Esophagus (tissue), 2 donors: ENCODE measurements around the gene SYT10. TPM values are rescaled to one million over a fixed set of nuclear protein-coding genes. Genes with fewer than 3 reads are reported as not detected.
"Not testable (repeated sequence)": the region's sequence is repeated elsewhere in the genome, so short reads cannot be mapped to it uniquely, and the experiment has no call there.

Source experiments
- H3K27ac ChIP-seq, 2 donors: one replicate each; pipeline ENCODE4 v1.5.1; 2013; ENCODE audit warnings: low read depth in 2 of 2, mild to moderate bottlenecking in 2 of 2, inconsistent platforms in 1 of 2, low read length in 1 of 2, moderate library complexity in 1 of 2
- H3K27me3 ChIP-seq, 2 donors: one replicate each; pipeline ENCODE4 v1.6.1; 2013; ENCODE audit warnings: low read length in 2 of 2, control low read depth in 1 of 2, mild to moderate bottlenecking in 1 of 2; ENCODE audit not compliant: insufficient read depth in 2 of 2, control insufficient read depth in 1 of 2
- H3K36me3 ChIP-seq, 2 donors: one replicate each; pipeline ENCODE4 v1.6.1; 2013; ENCODE audit warnings: low read length in 1 of 2; ENCODE audit not compliant: control insufficient read depth in 2 of 2, insufficient read depth in 2 of 2
- H3K4me1 ChIP-seq, 2 donors: one replicate each; pipeline ENCODE4 v1.6.1; 2013; ENCODE audit warnings: low read length in 1 of 2; ENCODE audit not compliant: control insufficient read depth in 2 of 2, insufficient read depth in 2 of 2
- H3K4me3 ChIP-seq, 2 donors: one replicate each; pipeline ENCODE4 v1.5.1; 2013; ENCODE audit warnings: low read length in 2 of 2, mild to moderate bottlenecking in 2 of 2, low read depth in 1 of 2, moderate library complexity in 1 of 2
- H3K9me3 ChIP-seq, 2 donors: one replicate each; pipeline ENCODE4 v1.6.1; 2013; ENCODE audit warnings: mild to moderate bottlenecking in 2 of 2, low read depth in 1 of 2, low read length in 1 of 2, moderate library complexity in 1 of 2; ENCODE audit not compliant: control insufficient read depth in 2 of 2, insufficient read depth in 1 of 2
- WGBS, 2 donors: extraction: QIAGEN DNeasy Blood & Tissue Kit; methylation state at CpG; one replicate each; pipeline ENCODE4 v1.1.7; 2013; 5-methylcytosine and 5-hydroxymethylcytosine counted together
- polyA plus RNA-seq, 2 donors: library from polyadenylated mRNA; stranded (reverse); fragments of 200-250 nt; gene quantifications; one replicate each; pipeline ENCODE4 v1.2.3, GENCODE V29; 2013
- donor health status: healthy with polysubstance abuse.
- donor health status: Bipolar disorder and iron deficiency.

The SYT10 gene
- polyA plus RNA-seq, 2 donors = 0.01 TPM; not detected in 1

DNA sequence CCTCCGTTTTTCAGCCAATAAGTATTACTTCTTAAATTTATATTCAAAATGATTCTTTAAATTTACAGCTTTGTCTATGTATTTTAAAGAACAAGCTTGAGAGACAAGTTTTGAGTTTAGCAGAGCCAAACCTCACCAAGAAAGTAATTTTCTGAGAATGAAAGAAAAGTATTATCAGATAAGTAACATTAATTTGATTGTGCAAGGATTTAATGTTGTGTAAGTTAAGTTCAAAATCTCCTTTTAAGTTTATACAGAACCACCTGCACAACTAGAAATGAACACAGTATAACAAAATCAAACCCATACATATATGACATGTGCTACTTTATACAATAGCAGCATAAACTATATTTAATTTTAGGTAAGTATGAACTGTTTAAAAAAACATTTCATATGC lies 63.5 kb downstream of the SYT10 start:
- H3K9me3 ChIP-seq = no peaks in the 10 kb centered on the region
- no peak overlapping the region for H3K4me3 ChIP-seq
- H3K27ac ChIP-seq = no peak overlapping the region
- H3K36me3 ChIP-seq = no peaks in the 10 kb centered on the region
- H3K27me3 ChIP-seq = no peaks in the 10 kb centered on the region
- 78 to 79% methylated on average over 1 of the region's 1 CpG for WGBS, 2 donors
- no peaks in the 10 kb centered on the region for H3K4me1 ChIP-seq

DNA sequence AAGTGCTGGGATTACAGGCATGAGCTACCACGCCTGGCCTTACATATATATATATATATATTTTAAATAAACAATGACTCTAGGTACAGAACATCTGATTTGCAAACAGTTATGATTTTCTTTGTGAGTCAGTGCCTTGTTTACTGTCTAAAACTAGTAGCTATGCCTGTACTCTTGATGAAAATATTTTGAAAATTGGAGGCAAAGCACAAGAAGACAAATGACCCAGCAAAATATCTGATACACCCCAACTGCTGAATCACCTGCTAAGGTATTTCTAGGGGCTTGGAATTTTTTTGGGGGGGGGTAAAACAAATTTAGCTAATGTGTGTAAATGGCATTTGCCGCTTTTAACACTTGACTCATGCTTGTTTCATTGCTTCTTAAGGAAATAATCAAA lies 69.3 kb downstream of the SYT10 start:
- Histone ChIP-seq H3K27ac (no peak overlapping the region), H3K4me3 (no peak overlapping the region), H3K27me3 (no peaks in the 10 kb centered on the region), H3K9me3 (no peaks in the 10 kb centered on the region), H3K4me1 (no peaks in the 10 kb centered on the region), H3K36me3 (no peaks in the 10 kb centered on the region)
- WGBS, 2 donors = 63 to 74% methylated on average over 2 of the region's 2 CpGs

DNA sequence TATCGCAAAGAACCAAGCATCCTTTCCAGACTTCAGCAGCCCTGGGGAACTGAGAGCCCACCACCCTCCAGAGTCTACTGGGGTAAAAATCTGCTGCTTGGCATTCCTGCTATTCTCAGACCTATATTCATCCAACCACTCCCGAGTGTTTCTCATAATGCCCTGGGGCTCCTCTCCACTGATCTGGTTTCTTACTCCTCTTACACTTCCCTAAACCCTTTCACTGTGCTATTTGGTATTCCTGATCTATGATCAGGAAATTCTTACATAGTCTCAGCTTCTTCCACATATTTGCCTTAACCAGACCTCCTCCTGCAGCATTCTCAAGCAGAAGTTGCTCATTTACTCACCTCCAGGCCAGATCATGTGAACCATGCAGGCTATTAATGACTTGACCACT lies 82.4 kb downstream of the SYT10 start:
- Histone ChIP-seq H3K9me3 (no peaks in the 10 kb centered on the region), H3K27me3 (no peaks in the 10 kb centered on the region), H3K4me3 (no peak overlapping the region), H3K27ac (no peak overlapping the region), H3K4me1 (no peaks in the 10 kb centered on the region), H3K36me3 (no peaks in the 10 kb centered on the region)
- WGBS, 2 donors = 69 to 76% methylated on average over 2 of the region's 2 CpGs

DNA sequence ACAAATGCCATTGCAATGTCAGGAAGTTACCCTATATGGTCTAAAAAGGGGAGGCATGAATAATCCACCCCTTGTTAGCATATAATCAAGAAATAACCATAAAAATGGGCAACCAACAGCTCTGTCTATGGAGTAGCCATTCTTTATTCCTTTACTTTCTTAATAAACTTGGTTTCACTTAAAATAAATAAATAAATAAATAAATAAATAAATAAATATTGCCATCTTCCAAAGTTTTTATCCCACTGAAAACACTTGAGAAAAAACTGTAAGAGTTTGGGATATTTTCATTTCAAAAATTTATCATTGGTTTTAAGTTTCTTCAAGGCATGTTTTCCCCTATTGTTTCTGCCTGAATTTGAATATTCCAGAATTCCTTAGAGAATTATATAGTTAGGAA lies 89.8 kb downstream of the SYT10 start:
- Histone ChIP-seq H3K4me3 (no peak overlapping the region), H3K4me1 (no peaks in the 10 kb centered on the region), H3K36me3 (no peaks in the 10 kb centered on the region), H3K9me3 (peaks cover 0 to 3% of the 10 kb centered on the region in 2 donors), H3K27me3 (no peaks in the 10 kb centered on the region), H3K27ac (no peak overlapping the region)

DNA sequence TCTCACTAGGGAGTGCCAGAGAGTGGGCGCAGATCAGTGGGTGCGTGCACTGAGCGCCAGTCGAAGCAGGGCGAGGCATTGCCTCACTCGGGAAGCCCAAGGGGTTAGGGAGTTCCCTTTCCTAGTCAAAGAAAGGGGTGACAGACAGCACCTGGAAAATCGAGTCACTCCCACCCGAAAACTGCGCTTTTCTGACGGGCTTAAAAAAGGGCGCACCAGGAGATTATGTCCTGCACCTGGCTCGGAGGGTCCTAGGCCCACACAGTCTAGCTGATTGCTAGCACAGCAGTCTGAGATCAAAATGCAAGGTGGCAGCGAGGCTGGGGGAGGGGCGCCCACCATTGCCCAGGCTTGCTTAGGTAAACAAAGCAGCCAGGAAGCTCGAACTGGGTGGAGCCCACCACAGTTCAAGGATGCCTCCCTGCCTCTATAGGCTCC lies 107.6 kb downstream of the SYT10 start:
- H3K4me3 ChIP-seq, H3K4me1 ChIP-seq, H3K27me3 ChIP-seq, H3K9me3 ChIP-seq, H3K27ac ChIP-seq, H3K36me3 ChIP-seq: not testable (repeated sequence)
- 87 to 89% methylated on average over 15 of the region's 15 CpGs for WGBS, 2 donors

DNA sequence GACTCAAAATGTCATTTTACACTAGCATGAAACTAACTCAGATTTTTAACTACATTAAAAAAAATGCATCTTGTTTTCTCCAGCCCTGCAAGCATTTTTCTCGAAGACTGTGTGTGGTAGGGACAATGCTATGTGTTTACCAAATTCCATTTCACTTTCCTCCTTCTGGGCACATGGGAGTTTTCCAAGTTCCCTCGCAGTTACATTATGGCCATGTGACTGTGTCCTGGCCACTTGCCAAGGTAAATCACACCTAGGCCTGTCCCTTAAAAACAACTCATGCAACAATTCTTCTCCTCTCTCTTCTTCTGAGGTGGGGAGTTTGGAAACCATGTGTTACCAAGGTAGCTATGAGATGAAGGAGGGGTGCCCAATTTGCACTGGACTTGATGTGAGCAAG lies 108.7 kb downstream of the SYT10 start:
- Histone ChIP-seq H3K4me3 (no peak overlapping the region), H3K27me3 (no peaks in the 10 kb centered on the region), H3K9me3 (peaks cover 0 to 4% of the 10 kb centered on the region in 2 donors), H3K27ac (no peak overlapping the region), H3K36me3 (no peaks in the 10 kb centered on the region), H3K4me1 (no peaks in the 10 kb centered on the region)
- 32 to 35% methylated on average over 2 of the region's 2 CpGs for WGBS, 2 donors
